Frontal cortex (tissue), 4 donors: ENCODE measurements around the gene CNIH3. TPM values are rescaled to one million over a fixed set of nuclear protein-coding genes. Genes with fewer than 3 reads are reported as not detected.
"Not testable (repeated sequence)": the region's sequence is repeated elsewhere in the genome, so short reads cannot be mapped to it uniquely, and the experiment has no call there.

Experiments used
- DNase-seq, 2 donors: peaks; one replicate each; pipeline ENCODE4 v3.0.0; 2012; ENCODE audit warnings: low spot score in 2 of 2
- FAIRE-seq: peaks from 2 replicates; lab custom pipeline; 2012; peaks lifted over from hg19 to GRCh38; lab: Jason Lieb, UNC
- total RNA-seq: library from RNA; depleted of rRNA; stranded (reverse); fragments of >200 nt; gene quantifications from one replicate; pipeline ENCODE4 v1.2.3, GENCODE V29; 2014
- donor health status: control.
- donor health status: control.
- donor health status: control.

Gene CNIH3
- total RNA-seq, 1 donor from 2014 or later: 44.0 TPM

- FAIRE-seq: no peak
Observed at GRCh38 chr1:224679606-224680005, 63.5 kb downstream of the CNIH3 start.

GRCh38 chr1:224681816-224682215, 65.7 kb downstream of the CNIH3 start:
- FAIRE-seq: no peak
- no peak for DNase-seq

More at GRCh38 chr1:224679606-224680005, 63.5 kb downstream of the CNIH3 start:
- no peak for DNase-seq

- FAIRE-seq (no peak), DNase-seq (no peak)
Observed at GRCh38 chr1:224683936-224684335, 67.8 kb downstream of the CNIH3 start.

- FAIRE-seq: no peak
Observed at GRCh38 chr1:224684979-224685425, 68.9 kb downstream of the CNIH3 start.

GRCh38 chr1:224686140-224686539, 70.0 kb downstream of the CNIH3 start:
- not testable (repeated sequence) for FAIRE-seq

More at GRCh38 chr1:224684979-224685425, 68.9 kb downstream of the CNIH3 start:
- DNase-seq: no peak

GRCh38 chr1:224687465-224687864, 71.3 kb downstream of the CNIH3 start:
- no peak for FAIRE-seq
- no peak for DNase-seq

More at GRCh38 chr1:224686140-224686539, 70.0 kb downstream of the CNIH3 start:
- not testable (repeated sequence) for DNase-seq

- DNase-seq (no peak), FAIRE-seq (no peak)
Observed at GRCh38 chr1:224689374-224689773, 73.3 kb downstream of the CNIH3 start.

- no peak for FAIRE-seq
- DNase-seq: no peak
Observed at GRCh38 chr1:224690576-224690975, 74.5 kb downstream of the CNIH3 start.

- FAIRE-seq: no peak
- no peak for DNase-seq
Observed at GRCh38 chr1:224691148-224691925, 75.2 kb downstream of the CNIH3 start.

- DNase-seq (no peak), FAIRE-seq (no peak)
Observed at GRCh38 chr1:224694969-224695368, 78.9 kb downstream of the CNIH3 start.

GRCh38 chr1:224696021-224696420, 79.9 kb downstream of the CNIH3 start:
- FAIRE-seq: no peak
- no peak for DNase-seq

- DNase-seq: no peak
- FAIRE-seq: no peak
Observed at GRCh38 chr1:224696891-224697765, 81.0 kb downstream of the CNIH3 start.

GRCh38 chr1:224698015-224698451, 81.9 kb downstream of the CNIH3 start:
- FAIRE-seq: no peak
- no peak for DNase-seq

GRCh38 chr1:224700918-224701531, 84.9 kb downstream of the CNIH3 start:
- DNase-seq (no peak), FAIRE-seq (no peak)

GRCh38 chr1:224703702-224704101, 87.6 kb downstream of the CNIH3 start:
- DNase-seq: no peak

GRCh38 chr1:224704107-224704735, 88.1 kb downstream of the CNIH3 start:
- no peak for FAIRE-seq
- no peak for DNase-seq

More at GRCh38 chr1:224703702-224704101, 87.6 kb downstream of the CNIH3 start:
- no peak for FAIRE-seq

GRCh38 chr1:224705578-224705977, 89.5 kb downstream of the CNIH3 start:
- no peak for DNase-seq
- FAIRE-seq: no peak

- DNase-seq (no peak), FAIRE-seq (no peak)
Observed at GRCh38 chr1:224707843-224708725, 92.0 kb downstream of the CNIH3 start.

- DNase-seq: no peak
- no peak for FAIRE-seq
Observed at GRCh38 chr1:224710196-224710595, 94.1 kb downstream of the CNIH3 start.
